GM21723 (cell line): ENCODE measurements around the gene GON7.
"Not testable (repeated sequence)": the region's sequence is repeated elsewhere in the genome, so short reads cannot be mapped to it uniquely, and the experiment has no call there.

Source experiments
- ATAC-seq: cut with Tn5 transposase; IDR thresholded peaks from one replicate; pipeline ENCODE4 v1.9.1; 2021; ENCODE audit warnings: mild to moderate bottlenecking, moderate library complexity; ENCODE audit not compliant: unreplicated experiment

GON7 gene, protein sequence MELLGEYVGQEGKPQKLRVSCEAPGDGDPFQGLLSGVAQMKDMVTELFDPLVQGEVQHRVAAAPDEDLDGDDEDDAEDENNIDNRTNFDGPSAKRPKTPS

DNA sequence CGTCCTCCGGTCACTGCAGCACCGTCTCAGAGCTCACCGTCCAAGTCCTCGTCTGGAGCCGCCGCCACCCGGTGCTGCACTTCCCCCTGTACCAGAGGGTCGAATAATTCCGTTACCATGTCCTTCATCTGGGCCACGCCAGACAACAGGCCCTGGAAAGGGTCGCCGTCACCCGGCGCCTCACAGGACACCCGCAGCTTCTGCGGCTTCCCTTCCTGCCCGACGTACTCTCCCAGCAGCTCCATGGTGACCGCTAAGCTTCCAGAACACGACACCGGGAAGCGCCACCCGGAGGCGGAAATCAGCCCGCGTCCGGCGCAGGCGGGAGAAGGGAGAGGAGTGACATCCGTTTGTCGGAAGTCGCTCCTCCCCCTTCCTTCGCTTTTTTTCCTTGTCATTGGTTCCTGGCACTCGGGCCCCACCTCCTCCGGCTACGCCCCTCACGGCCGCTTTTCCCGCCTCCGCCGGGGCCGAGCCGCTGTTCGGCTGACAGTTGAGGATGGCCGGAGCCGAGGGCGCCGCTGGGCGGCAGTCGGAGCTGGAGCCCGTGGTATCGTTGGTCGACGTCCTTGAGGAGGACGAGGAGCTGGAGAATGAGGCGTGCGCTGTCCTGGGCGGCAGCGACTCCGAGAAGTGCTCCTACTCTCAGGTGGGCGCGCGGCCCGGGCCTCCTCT, at the start of gene GON7, which contains the start of gene UBR7:
Gene GON7 (minus strand): TSS at position 273 of the 675 bp plus-strand sequence. CDS start 28 bp downstream, at position 245.
Gene UBR7 (plus strand): TSS at position 464 of the 675 bp plus-strand sequence. CDS start 36 bp downstream, at position 500.
- peak; percentile 84 for ATAC-seq

DNA sequence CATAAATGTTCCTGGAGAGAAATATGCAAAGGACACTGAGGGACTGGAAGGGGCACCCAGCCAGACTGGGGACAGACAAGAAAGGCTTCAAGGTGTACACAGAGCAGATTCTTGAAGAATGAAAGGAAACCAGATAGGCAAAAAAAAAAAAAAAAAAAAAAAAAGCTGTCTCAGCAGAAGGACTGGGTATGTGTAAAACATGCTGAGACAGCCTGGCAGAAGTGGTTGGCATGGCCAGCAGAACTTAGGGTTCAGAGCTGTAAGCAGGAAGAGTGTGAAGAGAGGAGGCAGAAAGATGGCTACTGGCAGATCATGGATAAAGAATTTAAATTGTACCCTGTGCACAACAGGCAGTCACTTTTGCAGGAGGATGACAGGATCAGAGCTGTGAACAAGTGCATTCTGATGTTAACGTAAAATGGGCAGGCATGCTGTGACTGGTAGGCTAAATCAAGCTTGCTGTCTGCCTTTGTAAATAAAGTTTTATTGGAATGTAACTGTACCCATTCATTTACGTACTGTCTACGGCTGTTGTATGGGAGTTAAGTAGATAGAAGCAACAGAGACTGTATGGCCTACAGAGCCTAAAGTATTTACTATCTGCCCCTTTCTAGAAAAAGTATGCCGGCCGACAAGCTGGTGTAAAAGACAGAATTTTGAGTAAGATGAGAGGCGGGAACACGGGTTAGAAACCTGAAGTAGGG, 42.4 kb upstream of the GON7 start:
- no peak for ATAC-seq

DNA sequence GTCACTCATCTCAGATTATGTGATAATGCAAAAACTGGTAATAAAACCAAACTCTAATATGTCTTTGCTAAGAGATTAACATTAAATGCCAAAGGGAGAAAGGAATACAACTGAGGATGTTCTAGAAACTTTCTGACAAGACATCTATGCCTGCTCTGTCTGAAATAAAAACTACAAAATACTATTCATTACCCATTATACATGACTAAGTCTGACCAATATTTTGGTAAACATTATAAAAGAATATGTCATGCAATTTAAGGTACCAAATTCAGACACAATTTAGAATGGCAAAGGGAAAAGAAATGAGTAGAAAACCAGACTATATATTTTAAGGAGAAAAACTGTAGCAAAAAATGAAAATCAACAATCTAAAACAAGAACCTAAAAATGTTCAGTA, 39.7 kb upstream of the GON7 start:
- no peak for ATAC-seq

DNA sequence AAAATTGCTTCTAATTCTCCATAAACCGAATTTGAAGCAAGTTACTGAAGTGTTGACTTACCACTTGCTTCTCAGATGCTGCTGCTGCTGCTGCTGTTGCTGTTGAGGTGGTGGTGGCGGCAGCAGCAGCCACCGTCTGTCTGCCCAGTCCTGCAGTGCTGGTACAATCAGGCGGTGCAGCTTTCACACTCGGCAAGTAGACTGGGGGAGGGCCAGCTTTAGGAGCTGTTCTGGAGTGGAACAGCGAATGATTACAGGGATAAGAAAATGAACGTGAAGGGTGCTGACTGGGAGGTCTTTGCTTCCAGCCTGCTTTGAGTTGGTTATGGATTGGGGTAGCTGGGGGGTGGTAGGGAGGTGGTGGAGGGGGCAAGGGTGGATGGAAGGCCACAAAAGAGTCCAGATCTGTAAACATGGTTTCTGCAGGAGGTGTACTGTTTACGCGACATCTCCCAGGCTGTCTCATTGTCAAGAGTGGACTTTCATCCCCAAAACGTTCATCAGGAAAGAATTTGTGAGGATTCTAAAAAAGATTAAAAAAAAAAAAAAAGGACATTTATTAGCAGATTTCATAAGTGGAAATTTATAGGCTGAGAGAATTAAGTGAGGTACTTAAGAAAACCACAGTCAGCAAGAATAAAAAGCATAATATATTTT, 39.0 kb upstream of the GON7 start:
- ATAC-seq, result no peak

DNA sequence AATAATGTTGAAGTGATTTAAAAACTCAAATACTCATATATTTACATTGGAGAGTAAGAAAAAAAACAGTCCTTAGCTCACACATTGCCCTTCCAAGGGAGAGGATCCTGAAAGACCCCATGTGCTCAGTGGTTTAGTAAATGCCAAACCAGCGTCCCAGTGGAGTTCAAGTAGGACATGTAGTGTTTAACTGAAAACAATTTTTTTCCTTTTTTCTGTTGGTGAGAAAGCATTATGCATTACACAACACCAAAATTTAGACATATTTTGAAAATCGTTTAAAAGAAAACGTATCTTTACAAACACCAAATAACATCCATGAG, 33.8 kb upstream of the GON7 start:
- ATAC-seq, result no peak

DNA sequence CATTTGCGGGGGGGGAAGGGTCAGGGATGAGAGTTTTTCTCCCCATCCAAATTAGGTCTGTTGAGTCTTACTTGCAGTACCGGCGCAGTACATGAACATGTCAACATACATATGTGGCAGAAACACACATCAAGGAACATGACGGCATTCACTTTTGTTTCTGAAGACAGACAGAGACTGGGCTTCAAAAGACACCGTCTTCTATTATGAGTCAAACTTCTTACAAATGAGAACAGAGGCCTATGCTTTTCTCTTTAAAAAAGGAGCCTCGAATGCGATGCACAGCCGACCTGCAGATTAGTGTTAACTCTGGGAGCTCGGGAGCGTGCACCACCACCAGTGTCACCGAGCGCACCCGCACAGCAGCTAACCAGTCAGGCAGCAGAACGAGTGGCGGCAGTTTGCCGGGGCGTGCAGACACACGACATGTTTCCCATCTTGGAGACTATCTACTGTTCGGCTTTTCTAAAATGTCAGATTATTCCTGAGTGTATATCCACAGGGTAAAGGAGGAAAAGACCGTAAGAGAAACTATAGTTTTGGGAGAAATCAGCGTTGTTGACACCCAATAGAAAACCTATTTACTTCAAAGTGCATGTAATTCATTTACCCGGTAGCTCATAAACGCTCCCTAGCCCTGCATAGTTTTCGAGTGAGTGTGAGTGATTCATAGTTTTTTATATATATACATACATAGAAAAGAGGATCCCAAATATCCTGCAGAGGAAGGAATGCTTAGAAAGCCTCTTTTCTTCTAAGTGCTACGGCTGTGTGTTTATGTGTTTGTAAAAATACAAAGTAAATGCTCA, 33.2 kb upstream of the GON7 start:
- ATAC-seq, result no peak

DNA sequence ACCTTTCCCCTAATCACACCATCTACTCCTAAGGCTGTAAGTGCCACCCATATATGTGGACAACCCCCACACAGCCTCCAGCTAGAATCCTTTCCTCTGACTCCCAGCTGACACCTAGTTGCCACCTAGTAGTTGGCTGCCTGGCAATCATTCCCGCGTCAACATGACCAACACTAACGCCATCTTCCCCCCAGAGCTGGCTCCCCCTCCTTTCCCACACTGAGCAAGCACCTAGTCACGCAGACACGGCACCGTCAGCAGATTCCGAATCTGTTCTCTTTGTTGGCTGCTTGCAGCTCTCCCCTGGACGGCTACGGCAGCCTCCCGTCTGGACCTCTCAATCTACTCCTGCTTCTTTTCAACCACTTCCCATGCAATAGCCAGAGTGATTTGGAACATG, 27.9 kb upstream of the GON7 start:
- ATAC-seq, result no peak

DNA sequence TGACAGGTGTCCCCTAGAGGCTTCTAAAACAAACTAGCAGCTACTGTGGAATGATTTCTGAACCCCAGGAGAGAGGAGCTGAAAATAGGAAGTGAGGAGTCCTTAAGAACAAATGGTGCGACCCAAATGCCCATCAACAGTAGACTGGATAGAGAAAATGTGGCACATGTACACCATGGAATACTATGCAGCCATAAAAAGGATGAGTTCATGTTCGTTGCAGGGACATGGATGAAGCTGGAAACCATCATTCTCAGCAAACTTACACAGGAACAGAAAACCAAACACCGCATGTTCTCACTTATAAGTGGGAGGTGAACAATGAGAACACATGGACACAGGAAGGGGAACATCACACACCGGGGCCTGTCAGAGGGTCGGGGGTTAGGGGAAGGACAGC, 26.2 kb upstream of the GON7 start:
- ATAC-seq, result not testable (repeated sequence)

DNA sequence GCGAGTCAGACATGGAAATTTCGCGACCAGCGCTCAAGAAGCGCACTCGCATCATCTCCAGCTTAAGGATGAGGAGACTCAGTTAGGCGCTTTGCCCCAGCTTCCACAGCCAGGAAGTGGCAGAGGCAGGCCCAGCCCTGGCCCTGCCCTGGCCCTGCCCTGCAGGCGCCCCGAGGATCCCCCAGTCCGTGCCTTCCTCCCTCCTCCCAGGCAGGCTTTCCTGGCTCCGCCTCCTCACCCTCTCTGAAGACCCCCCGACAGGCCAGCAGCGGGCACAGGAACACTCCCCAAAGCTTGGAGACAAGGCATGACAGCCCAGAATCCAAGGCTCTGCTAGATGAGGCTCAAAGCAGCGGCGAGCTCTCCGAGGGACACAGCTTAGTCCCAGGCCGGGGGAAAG, 25.3 kb upstream of the GON7 start:
- no peak for ATAC-seq

DNA sequence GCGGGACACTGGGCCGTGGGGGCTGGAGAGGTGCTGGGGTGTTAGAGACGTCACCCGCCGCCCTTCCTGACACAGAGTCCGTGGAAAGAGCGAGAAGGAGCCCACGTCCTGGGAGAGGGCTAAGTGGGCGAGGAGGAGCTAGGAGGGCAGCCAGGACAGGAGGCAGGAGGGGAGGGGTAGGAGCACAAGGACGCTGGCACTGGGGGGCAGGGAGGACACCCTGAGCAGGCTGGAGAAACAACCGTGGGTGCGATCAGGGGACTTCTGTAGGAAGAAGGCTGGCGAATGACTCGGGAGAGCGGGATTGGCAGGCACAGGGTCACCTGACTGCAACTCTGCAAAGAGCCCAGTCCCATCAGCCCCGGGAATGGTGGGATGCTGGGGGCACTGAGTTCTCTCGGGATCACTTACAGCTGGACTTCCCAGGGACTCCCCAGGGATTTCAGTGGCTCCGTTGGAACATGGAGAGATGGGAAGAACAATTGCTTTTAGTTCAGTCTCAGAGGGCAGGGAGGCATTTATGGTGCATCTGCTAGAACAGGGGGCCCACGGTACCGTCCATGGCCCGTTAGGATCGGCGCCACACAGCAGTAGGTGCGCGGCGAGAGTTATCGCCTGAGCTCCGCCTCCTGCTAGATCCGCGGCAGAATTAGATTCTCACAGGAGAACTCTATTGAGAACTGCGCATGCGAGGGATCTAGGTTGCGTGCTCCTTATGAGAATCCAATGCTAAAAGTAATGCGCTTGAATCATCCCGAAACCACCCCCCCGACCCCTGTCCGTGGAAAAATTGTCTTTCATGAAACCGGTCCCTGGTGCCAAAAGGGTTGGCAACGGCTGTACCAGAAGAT, 24.5 kb upstream of the GON7 start:
- no peak for ATAC-seq

DNA sequence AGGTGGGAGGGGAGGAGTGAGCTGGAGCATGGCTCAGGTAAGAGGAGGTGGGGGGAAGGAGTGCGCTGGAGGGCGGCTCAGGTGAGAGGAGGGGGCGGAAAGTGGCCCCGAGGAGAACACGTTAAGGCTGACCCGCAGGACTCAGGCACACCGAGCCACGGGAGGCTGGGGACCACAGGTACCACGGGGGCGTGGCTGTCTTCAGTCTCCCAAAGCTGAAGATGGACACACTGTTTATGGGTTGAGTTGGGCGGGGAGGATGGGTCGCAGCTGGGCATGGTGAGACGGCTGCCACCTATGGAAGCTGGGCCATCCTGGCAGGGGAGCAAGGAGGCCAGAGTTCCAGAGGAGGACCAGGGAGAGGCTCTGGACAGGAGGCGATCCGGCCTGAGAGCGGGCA, 23.7 kb upstream of the GON7 start:
- no peak for ATAC-seq

DNA sequence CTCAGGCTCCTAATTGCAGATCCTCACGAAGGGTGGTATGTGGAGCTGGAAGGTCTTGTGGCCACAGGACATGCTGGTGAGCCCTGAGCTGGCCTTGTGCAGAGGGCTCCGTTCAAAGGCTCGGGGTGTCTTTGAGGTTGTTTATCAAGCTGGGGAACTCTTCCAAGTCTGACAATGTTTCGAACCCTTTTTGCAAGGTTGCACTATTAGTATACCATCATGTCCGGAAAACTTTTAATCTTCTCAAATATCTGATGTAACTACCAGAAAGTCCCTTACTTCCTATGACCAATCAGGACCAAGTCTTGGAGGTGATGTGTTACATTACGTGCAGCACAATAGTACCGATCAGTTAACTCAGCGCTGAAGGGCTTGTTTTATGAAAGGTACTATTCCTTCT, 21.7 kb upstream of the GON7 start:
- no peak for ATAC-seq

DNA sequence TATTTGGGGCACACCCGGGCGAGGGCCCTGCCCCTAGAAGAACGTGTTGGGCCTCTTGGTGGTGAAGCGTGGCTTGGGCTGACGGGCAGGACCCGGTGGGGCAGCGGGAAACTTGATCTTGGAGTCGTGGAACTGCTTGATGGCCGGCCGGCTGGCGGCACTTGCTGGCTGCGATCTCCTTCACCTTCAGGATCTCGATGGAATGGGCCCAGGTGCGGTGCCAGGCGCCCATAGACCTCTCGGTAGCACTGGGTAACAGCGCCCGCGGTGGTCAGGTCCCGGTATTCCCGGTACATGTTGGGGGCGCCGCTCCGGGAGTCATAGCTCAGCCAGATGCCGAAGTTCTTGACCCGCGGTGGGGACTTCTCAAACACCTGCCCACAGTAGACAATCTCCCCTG, 16.7 kb upstream of the GON7 start:
- ATAC-seq, result no peak

DNA sequence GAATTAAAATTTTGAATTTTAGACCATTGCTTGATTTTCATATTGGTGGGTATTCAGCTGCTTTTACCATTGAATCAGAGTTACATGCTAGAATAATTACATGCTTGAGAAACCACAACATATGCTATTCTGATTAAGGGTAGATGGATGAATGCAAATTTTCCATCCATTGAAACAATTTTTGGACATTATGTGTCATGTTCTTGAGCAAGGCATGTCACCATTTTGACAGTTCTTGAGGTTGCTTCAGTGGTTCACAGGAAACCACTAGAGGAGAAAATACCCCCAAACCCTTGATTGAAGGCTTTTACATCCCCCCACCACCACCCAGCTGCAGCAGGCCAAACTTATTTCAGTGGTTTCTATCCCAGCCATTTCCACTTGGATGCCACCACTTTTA, 13.6 kb upstream of the GON7 start:
- no peak for ATAC-seq

DNA sequence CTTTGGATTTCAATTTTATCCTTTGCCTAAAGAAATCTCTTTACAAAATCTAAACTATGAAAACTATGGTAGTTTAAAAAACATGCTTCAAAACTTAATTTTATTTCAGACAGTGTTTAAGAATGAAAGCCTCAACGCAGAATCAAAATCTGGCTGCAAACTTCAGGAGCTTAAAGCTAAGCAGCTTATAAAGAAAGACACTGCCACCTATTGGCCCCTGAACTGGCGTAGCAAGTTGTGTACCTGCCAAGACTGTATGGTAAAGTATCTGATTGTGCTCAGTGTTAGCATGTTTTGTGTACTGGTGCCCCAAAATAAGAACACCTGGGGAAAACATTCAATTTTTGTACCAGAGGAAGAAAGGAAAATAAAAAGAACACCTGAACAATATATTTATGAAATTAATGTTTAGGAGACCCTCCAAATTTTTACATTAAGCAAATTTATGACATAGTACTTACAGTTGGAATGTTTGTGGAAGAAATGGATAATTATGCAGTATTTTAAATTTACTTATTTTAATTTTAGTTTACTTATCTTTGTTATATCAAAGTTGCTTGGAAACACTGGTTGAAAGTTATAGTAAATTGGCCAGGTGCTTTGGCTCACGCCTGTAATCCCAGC, 12.3 kb upstream of the GON7 start:
- no peak for ATAC-seq

DNA sequence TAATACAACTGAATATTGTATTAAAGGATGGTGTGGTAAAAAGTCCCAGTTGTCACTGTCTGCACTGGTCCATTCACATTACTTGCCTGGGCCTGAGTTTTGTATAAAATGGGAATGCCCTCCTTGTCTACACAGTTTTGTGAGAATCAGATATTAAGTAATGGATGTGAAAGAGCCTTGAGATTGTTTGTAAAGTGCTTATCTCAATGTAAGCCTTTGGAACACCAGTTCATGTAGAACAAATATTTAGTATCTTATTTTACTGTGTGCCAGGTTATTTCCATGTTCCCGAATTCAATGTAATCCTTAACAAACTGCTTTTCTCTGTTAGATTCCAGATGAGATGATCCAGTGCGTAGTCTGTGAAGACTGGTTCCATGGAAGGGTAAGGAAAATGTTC, 7.7 kb upstream of the GON7 start:
- no peak for ATAC-seq

DNA sequence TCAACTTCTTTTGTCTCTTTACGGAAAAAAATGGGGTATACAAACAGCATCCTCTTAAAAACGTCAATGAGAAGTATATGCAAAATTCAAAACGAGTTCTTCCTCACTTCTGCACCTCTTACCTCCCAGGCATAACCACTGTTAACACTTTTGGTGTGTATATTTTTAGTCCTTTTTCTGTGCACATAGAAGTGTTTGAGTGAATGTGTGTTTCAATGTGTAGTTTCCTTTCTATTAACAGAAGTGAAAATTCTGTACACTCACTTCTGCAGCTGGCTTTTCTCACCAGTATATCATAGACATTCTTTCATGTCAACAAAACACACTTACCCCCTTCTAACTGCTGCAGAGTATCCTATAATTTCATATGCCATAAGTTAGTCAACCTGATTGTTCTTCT, 5.6 kb upstream of the GON7 start:
- ATAC-seq, result peak; percentile 74

DNA sequence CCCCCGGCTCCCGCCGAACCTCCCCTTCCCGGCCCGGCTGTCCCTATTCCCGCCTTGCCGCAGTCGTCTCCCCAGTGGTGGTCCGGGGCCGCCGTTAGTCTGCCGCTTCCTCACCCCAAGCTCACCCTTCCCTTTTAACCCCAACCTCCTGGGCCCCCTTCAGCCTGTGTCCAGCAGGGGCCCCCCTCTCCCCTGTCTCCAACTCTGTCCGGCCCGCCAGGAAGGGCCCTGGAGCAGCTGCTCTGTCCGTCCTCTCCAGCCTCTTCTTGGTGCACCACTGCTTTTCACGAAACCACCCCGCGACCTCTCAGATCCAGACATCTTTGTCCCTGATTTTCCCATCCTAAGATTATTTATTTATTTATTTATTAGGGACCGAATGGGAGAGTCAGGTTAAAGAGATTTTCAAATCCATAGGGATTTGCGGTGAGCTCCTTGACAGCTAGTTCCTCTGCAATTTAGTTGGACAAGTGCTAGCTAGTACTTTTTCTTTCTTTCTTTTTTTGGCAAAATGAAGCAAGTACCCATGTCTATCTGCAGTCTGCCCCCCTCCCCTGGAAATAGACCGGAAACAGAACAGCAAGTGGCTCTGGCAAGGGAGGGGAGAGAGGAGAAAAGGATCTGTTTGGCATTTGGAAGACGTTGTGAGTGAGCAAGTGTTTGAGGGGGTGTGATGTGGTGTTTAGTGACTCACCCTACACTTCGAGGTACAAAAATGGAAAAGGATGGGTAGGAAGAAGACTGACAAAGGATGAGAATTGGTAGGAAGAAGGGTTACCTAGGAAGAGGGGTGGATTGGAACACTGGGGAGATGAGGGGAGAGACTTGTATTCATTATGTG, 823 bp upstream of the GON7 start:
- ATAC-seq, result peak; percentile 50

DNA sequence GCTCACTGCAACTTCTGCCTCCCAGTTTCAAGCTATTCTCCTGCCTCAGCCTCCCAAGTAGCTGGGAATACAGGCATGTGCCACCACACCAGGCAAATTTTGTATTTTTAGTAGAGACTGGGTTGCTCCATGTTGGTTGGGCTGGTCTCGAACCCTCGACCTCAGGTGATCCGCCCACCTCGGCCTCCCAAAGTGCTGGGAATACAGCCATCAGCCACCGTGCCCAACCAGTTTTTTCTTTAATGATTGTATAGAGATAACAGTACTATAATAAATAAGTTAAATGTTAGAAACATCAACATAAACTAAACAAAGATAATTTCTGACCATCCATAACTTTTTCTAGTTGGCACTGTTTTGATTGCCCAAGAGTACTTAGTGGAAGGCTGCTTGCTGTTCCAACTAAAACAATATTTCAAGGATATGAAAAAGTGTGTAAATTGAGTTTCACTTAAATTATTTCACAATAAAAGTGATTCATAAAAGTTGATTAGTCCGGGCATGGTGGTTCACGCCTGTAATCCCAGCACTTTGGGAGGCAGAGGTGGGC, 5.6 kb downstream of the GON7 start:
- ATAC-seq, result no peak
